NCI-H82 treated with DMSO at 0.1 percent for 48 hours (cell line): Measurements from ENCODE around the gene CSF3R.
"Not testable (repeated sequence)": the region's sequence is repeated elsewhere in the genome, so short reads cannot be mapped to it uniquely, and the experiment has no call there.

Experiments used
- DNase-seq: peaks from one replicate; lab custom pipeline; 2025; ENCODE audit not compliant: unreplicated experiment; lab: John Stamatoyannopoulos, UW

CSF3R gene

DNA sequence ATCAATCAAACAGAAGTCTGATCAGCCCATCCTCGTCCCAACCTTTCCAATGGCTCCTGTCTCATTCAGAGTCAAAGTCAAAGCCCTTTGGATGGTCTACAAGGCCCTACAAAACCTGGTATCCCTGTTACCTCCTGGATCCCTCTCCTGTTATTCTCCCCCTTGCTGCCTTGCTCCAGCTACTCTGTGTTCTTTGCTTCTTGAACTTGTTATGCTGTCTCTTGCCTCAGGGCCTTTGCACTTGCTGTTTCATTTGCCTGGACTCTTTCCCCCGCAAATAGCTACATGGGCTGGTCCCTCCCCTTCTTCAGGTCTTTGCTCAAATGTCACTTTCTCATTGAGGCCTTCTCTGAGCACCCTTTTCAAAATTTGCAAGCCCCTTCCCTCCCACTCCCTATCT, 1.4 kb upstream of the CSF3R start:
- DNase-seq, result no peak

DNA sequence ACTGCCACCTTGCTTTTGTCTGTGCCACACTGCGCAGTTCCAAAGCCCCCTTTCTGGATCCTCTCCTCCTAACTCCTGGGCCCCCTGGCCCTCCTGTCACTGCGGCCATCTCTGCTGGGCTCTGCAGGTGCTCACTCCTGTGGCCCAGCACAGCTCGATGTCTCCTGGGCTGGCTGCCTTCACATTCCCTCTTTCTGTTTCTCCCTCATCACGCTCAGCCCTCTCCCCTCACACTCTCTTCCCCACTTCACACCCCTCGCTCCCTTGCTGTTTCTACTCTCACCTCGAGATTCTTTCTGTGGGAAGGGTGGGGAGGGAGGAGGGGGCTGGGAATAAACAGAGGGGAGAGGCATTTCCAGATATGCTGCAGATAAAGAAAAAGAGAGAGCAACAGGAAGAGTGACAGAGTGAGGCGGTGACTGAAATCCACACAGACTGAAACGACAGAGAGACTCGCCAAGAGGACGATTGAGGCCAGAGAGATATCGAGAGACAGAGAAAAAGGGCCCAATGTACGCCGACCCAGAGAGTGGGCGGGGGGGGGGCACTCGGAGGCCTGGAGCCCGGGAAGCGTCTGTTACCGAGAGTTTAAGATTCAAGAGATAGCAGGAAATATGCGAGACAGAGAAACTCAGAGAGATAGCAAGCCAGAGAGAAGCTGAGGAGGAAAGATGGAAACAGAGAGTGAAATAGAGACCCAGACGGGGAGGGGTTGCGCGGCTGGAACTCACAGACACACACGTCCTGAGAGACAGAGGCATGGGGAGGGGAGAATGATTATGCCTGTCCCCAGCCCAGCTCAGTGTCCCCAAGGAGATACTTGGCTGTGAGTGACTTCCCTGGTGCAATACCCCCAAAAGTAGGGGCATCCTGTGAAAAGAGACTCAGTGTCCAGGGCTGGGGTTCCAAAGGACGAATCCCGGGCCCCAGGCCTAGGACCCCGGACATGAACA, 666 bp downstream of the CSF3R start:
- no peak for DNase-seq

DNA sequence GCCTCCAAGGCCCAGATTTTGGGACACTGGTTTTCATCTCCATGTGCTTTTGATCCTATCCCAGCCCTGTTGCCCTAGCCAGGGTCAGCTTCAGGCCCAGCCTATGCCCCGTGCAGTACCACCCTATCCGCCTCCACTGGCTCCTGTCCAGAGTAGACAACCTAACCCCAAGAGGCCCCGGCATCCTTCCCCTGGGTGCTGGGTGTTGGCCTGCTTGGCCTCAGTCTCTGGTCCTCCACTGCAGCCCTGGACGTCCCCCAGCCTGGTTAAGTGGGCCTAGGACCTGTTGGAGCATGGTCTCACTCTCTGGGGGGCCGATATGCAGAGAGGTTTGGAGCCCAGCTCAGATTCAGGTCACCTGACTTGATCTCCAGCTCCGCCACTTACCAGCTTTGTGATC, 1.6 kb downstream of the CSF3R start:
- no peak for DNase-seq

DNA sequence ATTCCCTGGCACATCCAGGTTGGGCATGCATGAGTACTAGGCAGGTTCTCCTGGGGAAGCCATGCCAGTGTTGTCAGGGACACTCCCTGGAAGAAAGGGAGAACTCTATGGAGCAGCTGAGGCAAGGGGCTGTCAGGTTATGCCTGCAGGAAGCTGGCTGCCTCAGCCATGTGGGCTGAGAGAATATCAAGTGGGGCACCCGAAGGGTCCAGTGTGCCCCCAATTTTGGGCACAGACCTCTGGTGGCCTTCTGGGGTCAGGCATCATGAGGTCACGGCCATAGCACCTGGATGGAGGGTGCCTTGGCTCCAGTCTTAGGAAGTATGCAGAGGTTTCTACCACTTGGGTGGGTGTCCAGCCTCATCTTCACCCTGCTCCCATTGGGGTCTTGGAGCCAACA, 2.6 kb downstream of the CSF3R start:
- no peak for DNase-seq

DNA sequence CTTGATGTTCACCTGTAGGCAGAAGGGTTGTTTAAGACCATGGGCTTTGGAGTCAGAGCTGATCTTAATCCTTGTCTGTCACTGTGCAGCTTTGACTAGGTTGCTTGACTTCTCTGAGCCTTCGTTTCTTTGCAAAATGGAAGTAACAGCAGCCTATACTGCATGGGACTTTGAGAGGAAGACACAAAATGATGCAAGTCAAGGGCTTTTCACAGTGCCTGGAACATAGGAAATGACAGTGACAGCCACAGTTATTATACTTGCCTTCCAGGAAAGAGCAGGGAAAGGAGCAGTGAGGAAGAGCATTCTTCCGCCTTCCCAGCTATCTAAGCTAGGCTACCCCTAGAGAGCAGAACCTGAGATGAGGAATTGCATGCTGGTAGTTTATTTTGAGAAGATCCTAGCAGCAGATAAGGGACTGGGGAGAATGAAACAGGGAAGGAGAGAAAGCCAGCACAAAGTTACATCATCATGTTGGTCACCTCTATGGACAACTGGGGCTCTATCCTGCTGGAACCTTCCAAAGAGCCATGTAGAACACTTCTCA, 3.1 kb downstream of the CSF3R start:
- no peak for DNase-seq

DNA sequence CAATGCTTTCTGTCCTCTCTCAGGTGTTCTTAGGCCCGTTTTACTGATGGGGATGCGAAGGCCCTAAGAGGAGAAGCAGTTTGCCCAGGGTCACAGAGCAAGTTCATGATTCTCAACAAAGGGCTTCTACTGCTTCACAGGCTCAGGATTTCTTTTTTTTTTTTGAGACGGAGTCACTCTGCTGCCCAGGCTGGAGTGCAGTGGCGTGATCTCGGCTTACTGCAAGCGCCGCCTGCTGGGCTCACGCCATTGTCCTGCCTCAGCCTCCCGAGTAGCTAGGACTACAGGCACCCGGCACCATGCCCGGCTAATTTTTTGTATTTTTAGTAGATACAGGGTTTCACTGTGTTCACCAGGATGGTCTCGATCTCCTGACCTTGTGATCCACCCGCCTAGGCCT, 5.1 kb downstream of the CSF3R start:
- not testable (repeated sequence) for DNase-seq

DNA sequence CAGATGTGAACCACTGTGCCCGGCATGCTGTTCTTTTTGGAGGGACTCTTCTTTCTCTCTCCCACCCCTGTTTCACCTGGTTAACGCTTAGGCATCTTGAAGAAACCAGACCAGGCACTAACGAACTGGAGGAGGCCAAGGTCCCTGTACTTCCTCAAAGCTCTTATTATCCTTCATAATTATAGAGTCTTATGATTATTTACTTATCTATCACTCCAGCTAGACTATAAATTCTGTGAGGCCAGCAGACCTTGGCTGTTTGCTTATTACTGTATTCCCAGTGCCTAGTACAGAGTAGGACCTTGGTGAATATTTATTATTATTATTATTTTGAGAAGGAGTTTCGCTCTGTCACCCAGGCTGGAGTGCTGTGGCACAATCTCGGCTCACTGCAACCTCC, 5.8 kb downstream of the CSF3R start:
- DNase-seq, result no peak

DNA sequence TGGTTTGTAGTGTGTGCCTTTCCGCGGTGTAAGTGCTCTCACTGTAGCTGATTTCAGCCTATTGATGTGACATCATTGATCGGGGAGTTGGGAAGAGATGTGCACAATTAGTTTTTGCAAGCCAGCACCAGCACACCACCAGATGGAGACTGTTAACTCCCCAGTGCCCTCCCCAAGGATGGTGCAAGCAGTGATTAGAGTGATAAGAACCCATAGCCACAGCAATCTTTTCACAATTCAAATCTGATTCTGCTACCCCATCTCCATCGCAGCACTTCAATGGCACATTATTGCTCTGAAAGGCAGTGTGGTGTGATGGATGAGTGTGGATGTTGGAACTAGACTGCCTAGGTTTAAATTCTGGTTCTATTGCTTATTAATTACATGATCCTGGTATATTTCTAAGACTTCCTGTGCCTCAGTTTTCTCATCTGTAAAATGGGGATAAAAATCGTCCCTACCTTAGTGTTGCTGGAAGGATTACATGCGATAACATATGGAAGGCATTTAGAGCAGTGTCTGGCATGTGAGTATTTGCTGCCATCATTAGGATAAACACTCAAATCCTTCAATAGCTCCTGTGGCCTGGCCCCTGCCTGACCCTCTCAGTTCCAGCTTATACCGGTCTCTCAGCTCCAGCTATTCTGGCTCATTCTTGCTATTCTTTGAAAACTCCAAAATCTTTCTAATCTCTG, 6.7 kb downstream of the CSF3R start:
- peak; percentile 44 for DNase-seq

DNA sequence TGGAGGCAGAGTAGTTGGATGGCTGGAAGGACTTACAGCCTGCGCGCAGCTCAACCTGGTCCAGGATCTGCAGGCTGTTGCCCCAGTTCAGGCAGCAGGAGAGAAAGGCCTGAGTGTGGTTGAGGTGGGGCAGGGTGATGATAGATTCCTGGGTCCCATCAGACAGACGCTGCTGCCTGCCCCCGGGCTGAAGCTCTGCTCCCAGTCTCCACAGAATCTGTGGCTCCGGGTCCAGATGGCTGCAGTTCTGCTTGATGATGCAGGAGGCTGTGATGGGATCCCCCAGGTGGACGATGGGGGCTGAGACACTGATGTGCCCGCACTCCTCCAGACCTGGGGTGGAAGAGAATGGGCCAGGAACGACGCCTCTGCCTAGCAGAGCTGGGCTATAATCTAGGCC, 7.4 kb downstream of the CSF3R start:
- DNase-seq, result no peak

DNA sequence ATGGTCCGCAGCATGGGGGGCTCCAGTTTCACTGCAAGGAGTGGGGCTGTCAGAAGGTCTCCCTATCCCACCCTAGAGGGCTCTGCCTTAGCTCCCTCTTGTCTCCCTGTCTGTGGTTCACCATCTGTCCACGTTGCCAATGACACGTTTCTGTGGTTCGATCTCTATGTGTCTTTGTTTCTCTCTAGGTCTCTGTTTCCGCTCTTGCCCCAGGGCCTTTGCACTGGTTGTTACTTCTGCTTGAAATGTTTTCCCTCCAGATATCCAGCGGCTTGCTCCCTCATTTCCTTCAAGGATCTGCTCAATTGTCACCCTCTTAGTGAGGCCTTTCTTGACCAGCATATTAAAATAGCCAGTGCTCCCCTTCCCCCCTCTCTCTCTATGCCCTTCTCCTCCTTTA, 10.1 kb downstream of the CSF3R start:
- no peak for DNase-seq

DNA sequence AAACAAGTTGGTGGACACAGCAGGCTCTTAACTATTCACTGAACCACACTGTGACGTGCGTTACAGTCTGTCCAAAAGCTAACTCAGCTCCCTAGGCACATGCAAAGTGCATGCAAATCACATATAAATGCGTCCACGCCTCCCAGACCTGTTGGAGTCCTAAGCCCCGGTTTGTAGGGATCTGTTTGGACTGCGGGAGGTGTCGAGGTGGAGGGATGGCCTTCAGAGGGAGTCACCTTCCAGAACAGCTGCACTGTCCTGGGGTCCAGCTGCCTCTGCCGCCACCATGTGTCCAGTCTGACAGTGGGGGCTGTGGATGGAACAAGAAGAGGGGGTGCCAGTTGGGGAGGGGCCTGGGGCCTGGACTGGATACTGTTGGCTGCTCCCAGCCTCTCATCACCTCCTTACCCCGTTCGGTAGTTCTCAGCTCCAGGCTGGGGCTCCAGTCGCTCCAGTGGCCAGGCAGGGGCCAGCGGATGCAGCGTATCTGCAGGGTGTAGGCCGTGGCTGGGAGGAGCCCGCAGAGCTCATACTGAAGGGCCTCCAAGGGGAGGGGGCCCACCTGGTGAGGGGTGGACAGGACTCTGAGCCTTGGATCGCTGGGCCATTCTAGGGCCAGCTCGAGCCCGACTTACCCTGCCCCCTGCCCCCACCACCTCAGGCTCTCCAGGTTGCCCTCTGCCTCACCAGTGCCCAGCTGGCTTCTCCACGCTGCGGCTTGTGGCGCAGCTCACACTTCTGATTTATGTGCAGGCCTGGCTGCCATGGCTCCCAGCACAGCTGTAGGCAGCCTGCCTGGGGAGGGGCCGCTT, 10.7 kb downstream of the CSF3R start:
- DNase-seq, result no peak

DNA sequence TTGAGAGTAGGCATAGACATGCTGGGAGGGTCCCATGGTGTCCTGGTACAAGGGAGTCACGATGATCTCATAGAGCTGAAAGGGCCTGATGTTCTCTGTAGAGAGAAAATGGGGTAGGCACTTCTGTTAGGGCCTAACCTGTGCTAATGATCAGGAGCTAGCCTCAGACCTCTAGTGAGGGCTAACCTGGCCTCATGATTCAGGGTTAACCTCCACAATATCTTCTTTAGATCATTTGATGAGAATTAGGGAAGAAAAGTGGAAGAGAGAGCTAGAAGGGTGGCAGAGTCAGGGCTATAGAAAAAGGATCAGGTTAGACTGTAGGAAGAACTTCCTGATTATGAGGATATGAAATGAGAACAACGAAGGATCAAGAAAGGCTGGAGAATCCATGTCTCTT, 13.6 kb downstream of the CSF3R start:
- DNase-seq, result no peak

DNA sequence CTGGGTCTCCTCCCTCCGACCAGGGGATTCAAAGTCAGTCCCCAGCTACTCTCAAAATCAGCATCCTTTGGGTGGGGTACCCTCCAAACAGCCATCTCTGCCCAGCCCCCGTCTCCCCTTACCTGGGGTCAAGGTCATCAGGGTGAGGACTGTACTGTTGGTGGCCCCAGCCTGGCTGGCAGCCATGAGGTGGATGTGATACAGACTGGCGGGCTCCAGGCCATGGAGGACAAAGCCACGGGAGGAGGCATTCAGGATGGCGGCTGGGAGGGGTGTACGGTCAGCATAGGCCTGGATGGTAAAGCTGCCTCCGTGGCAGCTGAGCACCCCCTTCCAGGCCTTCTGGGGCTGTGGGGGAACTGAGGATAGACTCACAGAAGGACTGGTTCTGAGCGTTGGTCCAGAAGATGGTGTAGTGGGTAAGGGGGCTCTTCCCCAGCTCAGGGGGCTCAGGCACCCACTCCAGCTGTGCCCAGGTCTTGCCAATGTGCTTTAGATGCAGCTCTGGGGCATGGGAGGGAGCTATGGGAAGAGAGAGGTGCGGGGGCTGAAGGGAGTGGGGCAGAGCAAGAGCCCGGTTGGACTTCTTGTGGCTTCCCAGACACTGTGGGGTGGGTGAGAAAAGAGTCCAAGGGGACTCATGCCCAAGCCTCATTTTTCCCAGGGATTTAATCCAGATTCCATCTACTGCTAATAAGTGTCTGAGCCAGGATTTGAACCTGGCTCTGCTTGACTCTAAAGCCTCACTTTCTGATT, 14.8 kb downstream of the CSF3R start:
- DNase-seq, result no peak

DNA sequence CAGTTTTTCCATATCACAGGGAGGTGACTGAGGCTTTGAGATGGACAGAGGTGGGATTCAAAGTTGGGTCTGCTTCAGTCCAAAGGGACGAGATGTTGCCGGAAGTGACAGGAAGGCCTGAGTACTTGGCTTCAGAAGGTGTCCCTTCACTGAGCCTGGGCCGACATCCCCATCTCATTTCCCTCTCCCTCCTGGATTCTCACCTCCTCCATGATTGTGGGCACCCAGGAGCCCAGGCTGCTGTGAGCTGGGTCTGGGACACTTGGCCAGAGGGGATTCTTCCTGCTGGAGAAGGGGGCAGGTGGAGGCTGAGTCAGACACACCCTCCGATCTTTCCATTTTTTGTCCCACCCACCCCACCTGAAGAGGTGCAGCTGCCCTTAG, 15.7 kb downstream of the CSF3R start:
- DNase-seq, result no peak

DNA sequence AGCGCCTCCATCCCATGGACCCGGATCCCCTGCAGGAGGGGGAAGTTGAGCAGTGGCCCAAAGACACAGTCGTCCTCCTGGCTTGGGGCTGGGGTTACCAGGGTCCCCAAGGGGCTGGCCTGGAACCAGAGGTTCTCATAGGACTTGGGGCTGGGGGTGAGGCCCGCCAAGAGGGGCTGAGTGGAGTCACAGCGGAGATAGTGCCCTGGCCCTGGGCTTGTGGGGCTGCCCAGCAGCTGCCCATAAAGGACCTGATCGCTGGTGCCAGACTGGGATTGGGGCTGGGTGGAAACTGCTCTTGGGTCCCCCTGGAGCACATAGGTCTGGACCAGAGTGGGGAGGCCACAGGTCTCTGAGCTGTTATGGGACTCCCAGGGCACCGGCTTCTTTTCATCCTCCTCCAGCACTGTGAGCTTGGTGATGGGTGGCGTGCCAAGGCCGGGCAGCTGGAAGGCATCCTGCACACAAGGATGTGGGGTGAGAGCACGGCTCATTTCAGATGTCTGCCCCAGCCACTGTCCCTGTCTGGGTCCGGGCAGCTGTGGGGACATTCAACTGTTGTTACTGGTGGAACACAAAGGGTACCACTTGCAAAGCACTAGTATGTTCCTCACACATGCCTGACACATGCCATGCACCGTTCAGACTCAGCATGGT, 16.2 kb downstream of the CSF3R start:
- no peak for DNase-seq

DNA sequence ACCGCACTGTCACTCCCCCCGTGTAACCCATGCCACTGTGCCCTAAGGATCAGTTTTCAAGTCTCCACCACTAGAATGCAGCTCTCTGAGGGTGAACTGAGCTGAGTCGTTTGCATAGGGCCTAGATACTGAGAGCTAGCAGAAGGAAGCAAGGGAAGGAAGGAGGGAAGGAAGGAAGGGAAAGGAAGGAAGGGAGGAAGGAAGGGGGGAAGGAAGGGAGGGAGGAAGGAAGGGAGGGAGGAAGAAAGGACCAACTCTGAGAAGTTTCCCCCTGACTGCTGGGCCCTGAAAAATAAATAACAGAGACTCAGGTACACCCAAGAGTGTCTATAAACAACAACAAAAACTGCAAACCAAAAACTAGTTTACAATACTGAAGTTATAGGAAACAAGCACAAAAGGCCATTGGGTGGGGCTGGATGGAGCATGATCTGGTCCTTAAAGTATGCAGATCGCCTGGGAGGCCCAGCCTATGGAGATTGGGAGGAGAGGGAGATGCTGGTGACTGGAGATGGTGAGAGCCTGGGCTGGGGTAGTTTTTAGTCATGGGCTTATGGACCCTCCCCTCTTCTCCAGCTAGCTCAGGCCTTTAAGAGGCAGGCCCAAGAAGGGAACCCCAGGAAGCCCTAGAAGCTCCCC, 16.9 kb downstream of the CSF3R start:
- DNase-seq, result no peak

DNA sequence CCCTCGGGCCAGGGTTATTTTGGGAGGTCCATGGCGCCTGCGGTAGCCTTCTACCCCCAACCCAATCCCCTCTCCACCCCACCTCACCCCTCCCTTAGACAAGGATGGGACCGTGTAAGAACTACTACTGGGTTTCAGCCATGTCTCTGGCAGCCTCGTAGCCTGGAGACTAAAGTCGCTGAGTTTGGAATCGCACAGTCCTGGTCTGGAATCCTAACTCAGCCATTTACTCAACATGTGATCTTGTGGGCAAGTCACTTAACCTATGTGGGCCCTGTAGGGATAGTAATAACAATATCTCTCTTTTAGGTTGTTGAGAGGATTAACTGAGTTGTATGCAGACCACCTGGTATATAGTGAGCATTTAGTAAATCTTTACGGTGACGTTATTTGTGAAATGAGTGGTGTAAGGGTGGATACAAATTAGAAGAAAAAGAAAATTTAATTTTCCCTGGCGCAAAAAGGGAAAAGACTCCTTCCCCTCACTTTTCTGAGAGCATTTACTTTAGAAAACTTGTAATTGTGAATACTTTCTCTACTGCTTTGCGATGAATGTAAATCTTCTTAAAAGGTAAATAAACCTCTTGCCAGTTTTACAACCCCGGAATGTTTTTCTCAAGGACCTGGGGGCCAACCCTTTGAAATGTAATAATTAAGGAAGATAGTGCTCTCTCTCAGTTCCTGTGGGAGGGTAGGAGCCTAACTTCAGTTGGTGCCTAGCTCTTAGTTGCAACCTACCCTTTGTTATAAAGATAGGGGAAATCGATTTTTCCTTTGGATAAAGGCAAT, 17.9 kb downstream of the CSF3R start:
- DNase-seq, result peak; percentile 67

DNA sequence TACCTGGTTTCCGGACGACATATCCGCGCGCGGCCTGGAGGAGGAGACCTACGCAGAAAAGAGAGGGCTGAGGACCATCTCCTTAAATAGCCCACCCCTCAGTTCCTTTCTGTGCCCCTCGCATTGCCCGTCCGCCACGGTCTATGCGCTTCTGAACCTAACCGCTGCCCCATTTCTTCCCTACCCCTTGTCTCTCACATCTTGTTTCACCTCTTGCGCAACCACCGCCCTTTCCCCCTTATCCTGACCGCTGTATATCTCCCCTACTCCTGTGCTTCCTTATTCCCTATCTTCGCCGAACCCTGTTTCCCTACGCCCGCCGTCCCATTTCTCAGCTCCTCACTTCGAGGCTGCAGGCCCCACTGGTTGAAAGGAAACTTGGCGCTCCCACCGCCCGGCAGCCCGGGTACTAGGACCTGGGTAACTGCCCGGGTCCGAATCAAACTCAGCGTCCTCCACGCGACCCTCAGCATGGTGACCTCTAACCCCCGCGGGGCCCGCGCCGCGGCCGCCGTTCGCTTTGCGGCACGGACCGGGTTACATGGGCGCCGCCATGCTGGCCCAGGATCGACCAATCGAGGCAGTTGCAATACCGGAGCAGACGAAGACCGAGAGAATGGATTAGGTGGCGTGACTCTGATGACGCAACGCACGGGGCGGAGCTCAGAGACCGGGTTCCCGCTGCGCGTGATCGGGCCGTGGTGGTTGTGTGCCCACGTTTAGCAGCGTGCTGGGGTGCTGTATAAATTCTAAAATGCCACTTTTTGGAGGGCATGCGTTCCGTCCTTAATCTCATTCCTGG, 18.7 kb downstream of the CSF3R start, which contains the start of gene MRPS15:
TSS of gene MRPS15 (minus strand) at position 582 of the 802 bp plus-strand sequence. CDS start at position 473, 109 bp downstream.
- peak; percentile 92 for DNase-seq
